Panc1 (cell line): ENCODE data around the gene PARD3. TPM values are rescaled to one million over a fixed set of nuclear protein-coding genes. Genes with fewer than 3 reads are reported as not detected.

Experiments used
- ATAC-seq: fragments of 200-7000 bp; cut with Tn5 transposase; 2 replicates; pipeline ENCODE4 v1.9.1; 2020; ENCODE audit warnings: mild to moderate bottlenecking, moderate library complexity
- BruUV-seq: library from RNA; stranded (reverse); fragments of 400-500 nt; replicated peaks from 2 replicates; lab custom pipeline; 2021; lab: Mats Ljungman, UMichigan
- CTCF ChIA-PET: fragments of 300-600 bp; sonication (Branson Sonifier 250); formaldehyde crosslinking; loops from one replicate; lab custom pipeline; 2022; ENCODE audit warnings: antibody characterized with exemption; lab: Charles Lee
- POLR2A ChIA-PET: fragments of 300-600 bp; sonication (Branson Sonifier 250); formaldehyde crosslinking; loops from one replicate; lab custom pipeline; 2022; ENCODE audit warnings: antibody characterized with exemption; lab: Charles Lee
- DNase-seq: peaks from one replicate; pipeline ENCODE4 v3.0.0-alpha.2; 2010; ENCODE audit warnings: low read depth, low spot score
- H3K27ac ChIP-seq: 2 replicates; pipeline ENCODE4 v1.5.1; 2011; ENCODE audit warnings: mild to moderate bottlenecking, low read length, inconsistent platforms
- H3K27me3 ChIP-seq: fragments of 200-500 bp; sonication (Bioruptor generic); 2 replicates; pipeline ENCODE4 v1.6.0; 2014; ENCODE audit warnings: low read length, inconsistent platforms; ENCODE audit not compliant: control insufficient read depth, insufficient read depth
- H3K36me3 ChIP-seq: fragments of 200-500 bp; sonication (Bioruptor generic); 2 replicates; pipeline ENCODE4 v1.5.1; 2014; ENCODE audit warnings: inconsistent platforms, mild to moderate bottlenecking, low read length, moderate library complexity; ENCODE audit not compliant: control insufficient read depth, insufficient read depth
- H3K4me1 ChIP-seq: 2 replicates; pipeline ENCODE4 v1.5.1; 2011; ENCODE audit warnings: inconsistent platforms, mild to moderate bottlenecking, low read length, moderate library complexity; ENCODE audit not compliant: control insufficient read depth, insufficient read depth
- H3K4me3 ChIP-seq, 2 experiments: 2 replicates each; pipeline ENCODE4 v1.5.1; 2011 to 2012; ENCODE audit warnings: low read depth in 2 of 2, low read length in 2 of 2, mild to moderate bottlenecking in 2 of 2, inconsistent platforms in 1 of 2, moderate library complexity in 1 of 2
- H3K9me3 ChIP-seq: fragments of 200-500 bp; sonication (Bioruptor generic); 2 replicates; pipeline ENCODE4 v1.5.1; 2014; ENCODE audit warnings: low read depth, mild to moderate bottlenecking, inconsistent platforms, low read length, moderate library complexity; ENCODE audit not compliant: control insufficient read depth, insufficient read depth
- POLR2AphosphoS5 ChIP-seq: IDR thresholded peaks from 2 replicates; pipeline ENCODE4 v1.6.1; 2012; ENCODE audit warnings: mild to moderate bottlenecking, low read depth, low read length, moderate library complexity
- SIN3A ChIP-seq: IDR thresholded peaks from 2 replicates; pipeline ENCODE4 v1.6.1; 2012; ENCODE audit warnings: low read depth, mild to moderate bottlenecking, low read length, moderate library complexity, borderline replicate concordance; ENCODE audit not compliant: insufficient read depth
- TCF7L2 ChIP-seq: IDR thresholded peaks from 2 replicates; pipeline ENCODE4 v1.6.1; 2011; ENCODE audit warnings: mild to moderate bottlenecking, low read depth, low read length, inconsistent platforms
- in situ Hi-C: cut with HindIII; loops from 2 replicates; pipeline ENCODE4 v1.10.0; 2016; ENCODE audit warnings: low sequenced_read_pairs, low pct_unique_long_range_greater_than_20kb
- intact Hi-C: fragments of 100-400 bp; cut with micrococcal nuclease; formaldehyde crosslinking; loops from one replicate; pipeline ENCODE4 v1.10.0; 2022; ENCODE audit not compliant: unreplicated experiment
- total RNA-seq: library from RNA; stranded (reverse); gene quantifications from one replicate; pipeline ENCODE4 v1.2.1, GENCODE V29; 2021; ENCODE audit not compliant: unreplicated experiment
- TF ChIP-seq, protein P1 (sequence below), 2 experiments: IDR thresholded peaks; 2 replicates each; pipeline ENCODE4 v1.6.1; 2011 to 2012; ENCODE audit warnings: low read depth in 2 of 2, control low read depth in 1 of 2, low read length in 1 of 2, mild to moderate bottlenecking in 1 of 2, moderate library complexity in 1 of 2; ENCODE audit not compliant: insufficient read depth in 1 of 2
- TF ChIP-seq, protein P2 (sequence below): fragments of 450-650 bp; IDR thresholded peaks from 2 replicates; pipeline ENCODE4 v1.5.1; 2017; ENCODE audit warnings: mild to moderate bottlenecking

PARD3 gene
- total RNA-seq, 1 experiment from 2014 or later: 29.8 TPM

DNA sequence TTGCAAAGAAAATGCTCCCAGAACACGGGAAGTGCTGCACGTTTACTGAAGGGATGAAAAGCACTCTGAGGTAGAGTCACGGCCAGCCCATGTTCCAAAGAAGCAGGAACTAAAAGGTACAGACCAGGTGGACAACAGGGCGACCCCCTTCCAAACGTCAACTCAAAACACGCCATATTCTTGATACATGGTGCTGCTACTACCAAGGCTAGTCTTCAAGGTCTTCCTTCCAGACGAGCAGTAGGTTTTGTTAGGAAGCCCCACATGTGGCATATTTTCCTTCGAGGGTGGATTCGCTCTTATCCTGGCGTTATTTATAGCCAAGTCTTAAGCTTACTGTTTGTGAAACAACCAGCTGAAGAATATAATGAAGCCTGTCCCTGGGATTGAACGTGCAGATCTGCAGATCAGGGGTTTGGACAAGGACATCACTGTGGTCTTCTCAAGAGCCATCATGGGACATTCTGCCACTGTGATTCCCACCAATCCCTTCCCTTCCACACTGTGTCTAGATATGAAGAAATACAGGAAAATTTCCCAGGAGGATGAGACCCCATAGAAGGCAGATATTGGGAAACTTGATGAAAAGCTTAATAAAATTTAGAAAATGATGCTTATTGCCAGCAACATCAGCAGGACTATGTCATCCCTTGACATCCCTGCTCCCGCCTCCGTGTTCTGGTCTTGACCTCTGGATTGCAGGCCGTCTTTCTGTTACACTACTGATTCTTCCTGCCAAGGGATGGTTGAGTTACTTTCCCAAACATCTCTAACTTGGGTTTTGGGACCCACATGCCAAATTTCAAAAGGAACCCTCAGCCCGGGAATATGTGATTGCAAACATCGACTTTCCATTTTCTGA is 734.4 kb downstream of the PARD3 start:
- intact Hi-C loops (no loop called here), in situ Hi-C loops (no loop called here)
- Histone ChIP-seq H3K27me3 (no peaks in the 10 kb centered on the region), H3K4me3 (no peak overlapping the region), H3K36me3 (no peaks in the 10 kb centered on the region), H3K27ac (no peak overlapping the region), H3K9me3 (no peaks in the 10 kb centered on the region), H3K4me1 (no peaks in the 10 kb centered on the region)
- ATAC-seq (no peak), DNase-seq (no peak)
- TF ChIP-seq, protein P1, sequence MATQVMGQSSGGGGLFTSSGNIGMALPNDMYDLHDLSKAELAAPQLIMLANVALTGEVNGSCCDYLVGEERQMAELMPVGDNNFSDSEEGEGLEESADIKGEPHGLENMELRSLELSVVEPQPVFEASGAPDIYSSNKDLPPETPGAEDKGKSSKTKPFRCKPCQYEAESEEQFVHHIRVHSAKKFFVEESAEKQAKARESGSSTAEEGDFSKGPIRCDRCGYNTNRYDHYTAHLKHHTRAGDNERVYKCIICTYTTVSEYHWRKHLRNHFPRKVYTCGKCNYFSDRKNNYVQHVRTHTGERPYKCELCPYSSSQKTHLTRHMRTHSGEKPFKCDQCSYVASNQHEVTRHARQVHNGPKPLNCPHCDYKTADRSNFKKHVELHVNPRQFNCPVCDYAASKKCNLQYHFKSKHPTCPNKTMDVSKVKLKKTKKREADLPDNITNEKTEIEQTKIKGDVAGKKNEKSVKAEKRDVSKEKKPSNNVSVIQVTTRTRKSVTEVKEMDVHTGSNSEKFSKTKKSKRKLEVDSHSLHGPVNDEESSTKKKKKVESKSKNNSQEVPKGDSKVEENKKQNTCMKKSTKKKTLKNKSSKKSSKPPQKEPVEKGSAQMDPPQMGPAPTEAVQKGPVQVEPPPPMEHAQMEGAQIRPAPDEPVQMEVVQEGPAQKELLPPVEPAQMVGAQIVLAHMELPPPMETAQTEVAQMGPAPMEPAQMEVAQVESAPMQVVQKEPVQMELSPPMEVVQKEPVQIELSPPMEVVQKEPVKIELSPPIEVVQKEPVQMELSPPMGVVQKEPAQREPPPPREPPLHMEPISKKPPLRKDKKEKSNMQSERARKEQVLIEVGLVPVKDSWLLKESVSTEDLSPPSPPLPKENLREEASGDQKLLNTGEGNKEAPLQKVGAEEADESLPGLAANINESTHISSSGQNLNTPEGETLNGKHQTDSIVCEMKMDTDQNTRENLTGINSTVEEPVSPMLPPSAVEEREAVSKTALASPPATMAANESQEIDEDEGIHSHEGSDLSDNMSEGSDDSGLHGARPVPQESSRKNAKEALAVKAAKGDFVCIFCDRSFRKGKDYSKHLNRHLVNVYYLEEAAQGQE (IDR thresholded peaks at IDR 0.05; ENCODE audit: insufficient read depth in 1 of 2, low read depth in 2 of 2, low read length in 1 of 2): no peak
- TF ChIP-seq TCF7L2 (no peak), POLR2AphosphoS5 (no peak), SIN3A (no peak)
- TF ChIP-seq, protein P2, sequence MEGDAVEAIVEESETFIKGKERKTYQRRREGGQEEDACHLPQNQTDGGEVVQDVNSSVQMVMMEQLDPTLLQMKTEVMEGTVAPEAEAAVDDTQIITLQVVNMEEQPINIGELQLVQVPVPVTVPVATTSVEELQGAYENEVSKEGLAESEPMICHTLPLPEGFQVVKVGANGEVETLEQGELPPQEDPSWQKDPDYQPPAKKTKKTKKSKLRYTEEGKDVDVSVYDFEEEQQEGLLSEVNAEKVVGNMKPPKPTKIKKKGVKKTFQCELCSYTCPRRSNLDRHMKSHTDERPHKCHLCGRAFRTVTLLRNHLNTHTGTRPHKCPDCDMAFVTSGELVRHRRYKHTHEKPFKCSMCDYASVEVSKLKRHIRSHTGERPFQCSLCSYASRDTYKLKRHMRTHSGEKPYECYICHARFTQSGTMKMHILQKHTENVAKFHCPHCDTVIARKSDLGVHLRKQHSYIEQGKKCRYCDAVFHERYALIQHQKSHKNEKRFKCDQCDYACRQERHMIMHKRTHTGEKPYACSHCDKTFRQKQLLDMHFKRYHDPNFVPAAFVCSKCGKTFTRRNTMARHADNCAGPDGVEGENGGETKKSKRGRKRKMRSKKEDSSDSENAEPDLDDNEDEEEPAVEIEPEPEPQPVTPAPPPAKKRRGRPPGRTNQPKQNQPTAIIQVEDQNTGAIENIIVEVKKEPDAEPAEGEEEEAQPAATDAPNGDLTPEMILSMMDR: no peak
- ChIA-PET POLR2A (no interaction called here), CTCF (no interaction called here)
- BruUV-seq: no TSS peak

DNA sequence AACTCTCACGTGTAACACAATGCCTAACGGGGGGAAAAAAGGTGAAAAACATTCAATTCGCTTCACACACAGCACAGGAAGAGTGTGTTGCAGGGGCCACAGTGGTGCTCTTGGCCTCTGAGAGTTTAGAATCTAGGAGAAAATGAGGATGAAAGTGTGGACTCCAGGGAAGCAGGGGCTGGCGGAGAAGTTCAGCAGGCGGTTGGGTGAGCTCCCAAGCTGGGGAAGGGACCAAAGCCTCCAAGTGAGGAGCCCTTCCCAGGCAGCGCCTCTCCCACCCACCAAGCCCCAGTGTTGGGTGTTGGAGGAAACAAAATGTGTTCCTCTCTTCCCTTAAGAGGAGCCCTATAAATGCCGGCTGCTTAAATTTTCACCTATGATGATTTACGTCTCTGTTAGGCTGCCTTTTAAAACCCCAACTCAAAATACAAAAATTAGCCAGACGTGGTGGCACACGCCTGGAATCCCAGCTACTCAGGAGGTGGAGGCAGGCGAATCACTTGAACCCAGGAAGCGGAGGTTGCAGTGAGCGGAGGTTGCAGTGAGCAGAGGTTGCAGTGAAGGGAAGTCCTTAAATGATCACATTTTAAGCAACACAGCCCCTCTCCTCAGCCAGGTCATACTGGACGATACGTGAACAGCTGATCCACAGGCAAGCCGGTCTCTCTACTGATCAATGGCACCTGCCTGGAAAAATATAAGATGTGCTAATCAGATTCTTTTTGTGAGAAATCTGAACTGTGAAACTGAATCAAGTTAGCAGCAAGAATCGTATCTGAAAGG is 735.2 kb downstream of the PARD3 start:
- no peak for DNase-seq
- H3K4me3 ChIP-seq: no peak overlapping the region
- in situ Hi-C loops: no loop called here
- no peaks in the 10 kb centered on the region for H3K9me3 ChIP-seq
- no peak for ATAC-seq
- ChIA-PET POLR2A (no interaction called here), CTCF (no interaction called here)
- no peaks in the 10 kb centered on the region for H3K36me3 ChIP-seq
- H3K27ac ChIP-seq: no peak overlapping the region
- no peaks in the 10 kb centered on the region for H3K27me3 ChIP-seq
- TF ChIP-seq TCF7L2: no peak
- TF ChIP-seq, protein P2: no peak
- no peak for TF ChIP-seq POLR2AphosphoS5
- no peak for TF ChIP-seq SIN3A
- intact Hi-C loops: no loop called here
- no TSS peak for BruUV-seq
- H3K4me1 ChIP-seq: no peaks in the 10 kb centered on the region
